ENCODE data around the gene CAMK2B.

CAMK2B gene

GRCh38 chr7:44287488-44288380, 37.7 kb downstream of the CAMK2B start:
- DNase-seq (ENCODE audit: low read depth in 2 of 2, low spot score in 1 of 2), result no peak

- DNase-seq (ENCODE audit: low read depth in 2 of 2, low spot score in 1 of 2), result no peak
Measured at GRCh38 chr7:44286618-44287487, 38.5 kb downstream of the CAMK2B start.

- no peak for DNase-seq (ENCODE audit: low read depth in 2 of 2, low spot score in 1 of 2)
Measured at GRCh38 chr7:44286182-44286617, 39.2 kb downstream of the CAMK2B start.

GRCh38 chr7:44285561-44285960, 39.8 kb downstream of the CAMK2B start:
- no peak for DNase-seq (ENCODE audit: low read depth in 2 of 2, low spot score in 1 of 2)

GRCh38 chr7:44284881-44285541, 40.4 kb downstream of the CAMK2B start:
- no peak for DNase-seq (ENCODE audit: low read depth in 2 of 2, low spot score in 1 of 2)

- DNase-seq (ENCODE audit: low read depth in 2 of 2, low spot score in 1 of 2), result no peak
Measured at GRCh38 chr7:44284216-44284615, 41.2 kb downstream of the CAMK2B start.

GRCh38 chr7:44283381-44284211, 41.8 kb downstream of the CAMK2B start:
- DNase-seq (ENCODE audit: low read depth in 2 of 2, low spot score in 1 of 2), result no peak

- DNase-seq (ENCODE audit: low read depth in 2 of 2, low spot score in 1 of 2), result no peak
Measured at GRCh38 chr7:44282601-44283171, 42.7 kb downstream of the CAMK2B start.

GRCh38 chr7:44281811-44282600, 43.4 kb downstream of the CAMK2B start:
- no peak for DNase-seq (ENCODE audit: low read depth in 2 of 2, low spot score in 1 of 2)

GRCh38 chr7:44280993-44281721, 44.2 kb downstream of the CAMK2B start:
- DNase-seq (ENCODE audit: low read depth in 2 of 2, low spot score in 1 of 2), result no peak

- no peak for DNase-seq (ENCODE audit: low read depth in 2 of 2, low spot score in 1 of 2)
Measured at GRCh38 chr7:44280636-44280992, 44.8 kb downstream of the CAMK2B start.

GRCh38 chr7:44279731-44280505, 45.5 kb downstream of the CAMK2B start:
- DNase-seq (ENCODE audit: low read depth in 2 of 2, low spot score in 1 of 2), result no peak

GRCh38 chr7:44279286-44279685, 46.1 kb downstream of the CAMK2B start:
- DNase-seq (ENCODE audit: low read depth in 2 of 2, low spot score in 1 of 2), result no peak

- no peak for DNase-seq (ENCODE audit: low read depth in 2 of 2, low spot score in 1 of 2)
Measured at GRCh38 chr7:44278451-44279161, 46.8 kb downstream of the CAMK2B start.

- DNase-seq (ENCODE audit: low read depth in 2 of 2, low spot score in 1 of 2), result no peak
Measured at GRCh38 chr7:44277851-44278250, 47.5 kb downstream of the CAMK2B start.

GRCh38 chr7:44277391-44277790, 48.0 kb downstream of the CAMK2B start:
- DNase-seq (ENCODE audit: low read depth in 2 of 2, low spot score in 1 of 2), result no peak

GRCh38 chr7:44276571-44277221, 48.7 kb downstream of the CAMK2B start:
- DNase-seq (ENCODE audit: low read depth in 2 of 2, low spot score in 1 of 2), result no peak

All from stimulated activated CD8-positive, alpha-beta memory T cell treated with anti-CD3 and anti-CD28 coated beads, Interleukin-4, amount 100 ng/mL, for 4 hours (primary cell).